ENCODE measurements around the gene TBC1D2.
"Not testable (repeated sequence)": the region's sequence is repeated elsewhere in the genome, so short reads cannot be mapped to it uniquely, and the experiment has no call there.

Gene TBC1D2, protein sequence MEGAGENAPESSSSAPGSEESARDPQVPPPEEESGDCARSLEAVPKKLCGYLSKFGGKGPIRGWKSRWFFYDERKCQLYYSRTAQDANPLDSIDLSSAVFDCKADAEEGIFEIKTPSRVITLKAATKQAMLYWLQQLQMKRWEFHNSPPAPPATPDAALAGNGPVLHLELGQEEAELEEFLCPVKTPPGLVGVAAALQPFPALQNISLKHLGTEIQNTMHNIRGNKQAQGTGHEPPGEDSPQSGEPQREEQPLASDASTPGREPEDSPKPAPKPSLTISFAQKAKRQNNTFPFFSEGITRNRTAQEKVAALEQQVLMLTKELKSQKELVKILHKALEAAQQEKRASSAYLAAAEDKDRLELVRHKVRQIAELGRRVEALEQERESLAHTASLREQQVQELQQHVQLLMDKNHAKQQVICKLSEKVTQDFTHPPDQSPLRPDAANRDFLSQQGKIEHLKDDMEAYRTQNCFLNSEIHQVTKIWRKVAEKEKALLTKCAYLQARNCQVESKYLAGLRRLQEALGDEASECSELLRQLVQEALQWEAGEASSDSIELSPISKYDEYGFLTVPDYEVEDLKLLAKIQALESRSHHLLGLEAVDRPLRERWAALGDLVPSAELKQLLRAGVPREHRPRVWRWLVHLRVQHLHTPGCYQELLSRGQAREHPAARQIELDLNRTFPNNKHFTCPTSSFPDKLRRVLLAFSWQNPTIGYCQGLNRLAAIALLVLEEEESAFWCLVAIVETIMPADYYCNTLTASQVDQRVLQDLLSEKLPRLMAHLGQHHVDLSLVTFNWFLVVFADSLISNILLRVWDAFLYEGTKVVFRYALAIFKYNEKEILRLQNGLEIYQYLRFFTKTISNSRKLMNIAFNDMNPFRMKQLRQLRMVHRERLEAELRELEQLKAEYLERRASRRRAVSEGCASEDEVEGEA

DNA sequence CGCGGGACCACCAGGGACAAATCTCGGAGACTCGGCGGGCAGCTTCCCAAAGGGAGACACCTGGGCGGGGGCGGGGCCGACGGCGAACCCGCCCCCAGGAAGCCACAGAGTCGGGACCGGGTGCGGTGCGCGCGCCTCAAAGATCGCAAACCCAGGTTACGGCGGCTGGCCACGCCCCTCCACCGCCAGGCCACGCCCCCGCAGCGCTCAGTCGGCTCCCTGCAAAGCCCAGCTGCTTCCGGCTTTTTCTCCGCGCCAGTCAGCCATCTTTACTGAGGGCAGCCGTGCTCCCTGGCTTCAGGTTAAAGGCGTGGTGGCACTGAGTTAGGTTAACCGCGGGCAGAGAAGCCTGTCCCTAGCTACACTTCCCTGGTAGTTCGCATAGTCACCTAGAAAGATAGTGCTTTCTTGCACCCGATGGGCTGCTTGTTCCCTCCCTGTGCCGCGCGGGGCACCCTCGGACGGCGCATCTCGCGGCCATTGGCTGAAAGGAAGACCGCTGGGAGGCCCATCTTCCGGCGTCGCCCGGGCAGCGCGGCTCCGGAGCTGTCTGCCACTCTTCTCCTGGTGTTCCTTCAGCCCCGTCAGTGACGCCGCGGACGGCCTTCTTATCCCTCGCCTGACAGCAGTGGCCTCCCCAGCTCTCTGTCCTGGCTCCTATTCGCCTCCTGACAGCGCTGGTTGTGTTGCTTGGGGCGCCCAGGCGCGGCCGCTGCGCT is at the start of gene TBC1D2:
Gene TBC1D2, minus strand, starts transcription at position 72 of the 719 bp plus-strand sequence. CDS start 108 bp downstream, outside the sequence.
- DNase-seq (ENCODE audit: low read depth in 2 of 2): peak; percentile 96

DNA sequence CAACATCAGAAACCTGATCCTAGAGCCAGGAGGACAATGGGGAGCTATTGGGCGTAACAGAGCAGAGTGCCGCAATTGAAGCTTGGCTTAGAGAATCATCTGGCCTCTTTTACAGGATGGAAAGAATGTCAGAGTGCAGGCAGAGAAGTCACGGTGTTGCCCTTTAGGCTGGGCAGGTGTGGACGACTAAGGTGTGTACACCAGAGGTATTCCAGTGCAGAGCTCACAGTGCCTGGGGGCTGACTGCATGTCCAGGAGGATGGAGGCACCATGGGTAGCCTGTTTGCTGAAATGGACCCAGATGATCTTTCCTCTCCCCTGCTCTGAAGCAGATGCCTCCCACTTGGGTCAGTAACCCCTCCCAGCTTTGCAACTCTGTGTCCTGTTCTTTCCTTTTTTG is 48.9 kb upstream of the TBC1D2 start:
- no peak for DNase-seq (ENCODE audit: low read depth in 2 of 2)

- DNase-seq (ENCODE audit: low read depth in 2 of 2): no peak
These were observed 48.2 kb upstream of the TBC1D2 start for GRCh38 chr9:98303633-98304125.

DNA sequence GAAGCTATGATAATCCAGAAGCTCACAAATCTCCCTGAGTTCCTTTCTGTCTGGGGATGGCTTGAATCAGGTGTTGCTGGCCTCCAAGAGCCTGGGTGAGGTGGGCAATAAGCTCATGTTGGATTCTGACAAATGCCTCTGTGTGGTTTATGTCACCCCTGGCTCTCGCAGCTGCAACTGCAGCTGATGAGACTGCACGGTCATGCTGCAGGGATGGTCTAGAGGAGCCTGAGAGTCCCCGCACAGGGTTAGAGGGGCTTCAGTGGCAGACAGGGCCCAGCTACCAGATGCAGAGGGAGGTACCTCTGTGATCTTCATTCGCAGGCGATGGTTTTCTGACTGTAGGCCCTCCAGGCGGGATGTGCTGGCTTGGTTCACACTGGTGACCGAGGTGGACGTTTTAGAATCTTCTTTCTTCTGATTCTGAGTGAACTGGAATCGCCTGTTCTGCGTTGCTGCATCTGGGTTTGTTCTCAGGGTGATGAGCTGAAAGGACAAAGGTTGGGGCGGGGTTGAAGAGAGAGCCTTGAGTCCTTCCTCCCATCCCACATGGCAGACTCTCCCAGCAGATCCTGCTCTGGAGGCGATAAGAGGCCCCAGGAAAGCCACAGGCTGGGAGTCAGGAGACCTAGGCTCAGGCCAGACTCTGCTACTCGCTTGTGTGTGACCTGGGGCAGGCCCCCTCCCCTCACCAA is 47.6 kb upstream of the TBC1D2 start:
- DNase-seq (ENCODE audit: low read depth in 2 of 2): no peak

DNA sequence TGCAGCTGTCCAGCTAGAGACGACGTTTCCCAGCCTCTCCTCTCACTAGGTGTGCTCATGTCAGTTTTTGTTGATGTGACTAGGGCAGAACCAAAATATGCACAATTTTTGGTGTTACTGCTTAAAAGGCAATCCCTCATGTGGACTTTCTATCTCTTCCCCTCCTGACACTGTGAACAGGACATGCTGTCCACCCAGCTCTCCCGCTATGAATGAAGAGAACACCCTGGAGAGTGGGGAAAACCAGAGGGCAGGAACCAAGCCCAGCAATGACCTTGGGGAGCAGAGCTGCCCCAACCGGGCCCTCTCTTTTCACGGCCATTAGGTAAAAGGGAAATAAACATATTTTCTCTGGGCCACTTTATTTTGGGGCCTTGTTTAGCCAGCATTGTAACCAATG is 46.7 kb upstream of the TBC1D2 start:
- DNase-seq (ENCODE audit: low read depth in 2 of 2): no peak

DNA sequence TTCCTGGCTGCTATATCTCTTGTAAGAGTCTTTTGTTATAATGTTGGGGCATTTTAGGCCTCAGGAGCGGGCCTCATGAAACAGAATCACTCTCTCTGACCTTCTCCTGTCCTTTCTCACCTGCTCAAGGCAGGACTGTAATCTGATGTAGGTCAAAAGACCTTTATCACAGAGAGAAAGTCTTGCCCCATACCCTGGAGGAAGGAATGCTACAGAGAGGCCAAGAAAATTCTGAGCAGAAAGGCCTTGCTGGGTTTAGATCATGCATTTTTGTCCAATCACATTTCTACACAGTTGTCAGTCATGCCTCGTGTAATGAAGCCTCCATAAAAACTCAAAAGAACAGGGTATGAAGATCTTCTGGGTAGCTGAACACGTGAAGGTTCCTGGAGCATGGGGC is 45.2 kb upstream of the TBC1D2 start:
- no peak for DNase-seq (ENCODE audit: low read depth in 2 of 2)

- DNase-seq (ENCODE audit: low read depth in 2 of 2): no peak
These were observed 43.0 kb upstream of the TBC1D2 start for GRCh38 chr9:98298476-98298875.

DNA sequence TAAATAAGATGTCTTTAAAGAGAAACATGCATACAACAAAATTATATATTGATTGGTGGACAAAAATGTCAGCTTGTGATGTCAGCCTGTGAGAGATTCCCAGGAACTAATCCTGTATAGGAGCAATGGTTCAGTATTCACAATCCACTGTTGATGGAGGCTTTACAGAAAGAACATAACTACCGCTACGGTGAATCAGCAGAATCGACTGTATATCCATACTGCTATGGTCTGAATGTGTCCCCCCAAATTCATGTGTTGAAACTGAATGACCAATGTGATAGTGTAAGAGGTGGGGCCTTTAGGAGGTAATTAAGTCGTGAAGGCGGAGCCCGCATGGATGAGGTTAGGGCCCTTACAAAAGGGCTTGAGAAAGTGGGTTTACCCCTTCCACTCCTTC is 40.4 kb upstream of the TBC1D2 start:
- DNase-seq (ENCODE audit: low read depth in 2 of 2): no peak

GRCh38 chr9:98291820-98292219 is 36.4 kb upstream of the TBC1D2 start:
- DNase-seq (ENCODE audit: low read depth in 2 of 2): no peak

- no peak for DNase-seq (ENCODE audit: low read depth in 2 of 2)
These were observed 35.0 kb upstream of the TBC1D2 start for GRCh38 chr9:98290411-98290810.

DNA sequence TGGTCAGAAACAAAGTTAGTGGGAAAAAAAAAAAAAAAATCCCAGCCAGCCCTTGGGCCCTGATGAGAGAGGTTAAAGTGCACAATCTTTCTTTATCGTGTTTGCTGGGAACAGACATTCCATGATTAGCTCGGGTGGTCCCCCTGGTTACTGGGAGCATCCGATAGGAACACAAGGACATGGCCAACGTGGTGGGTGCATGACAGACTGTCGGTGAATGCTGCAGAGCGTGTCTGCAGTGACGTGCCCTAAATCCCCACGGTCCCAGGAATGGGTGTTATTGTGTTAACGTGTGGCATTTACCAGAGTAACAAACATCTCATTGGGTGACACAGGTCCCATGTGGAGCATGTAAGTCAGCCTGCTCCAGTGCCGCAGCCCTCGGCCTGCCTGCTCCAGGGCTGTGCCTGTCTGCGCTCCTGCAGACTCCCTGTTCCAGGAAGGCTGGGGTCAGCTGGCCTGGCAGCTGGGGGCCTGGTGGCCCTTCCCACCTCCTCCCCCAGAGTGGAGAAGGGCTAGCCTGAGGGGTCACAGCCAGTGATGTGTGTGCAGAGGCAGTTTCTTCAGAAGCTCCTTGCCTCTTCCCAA is 34.3 kb upstream of the TBC1D2 start:
- DNase-seq (ENCODE audit: low read depth in 2 of 2): no peak

DNA sequence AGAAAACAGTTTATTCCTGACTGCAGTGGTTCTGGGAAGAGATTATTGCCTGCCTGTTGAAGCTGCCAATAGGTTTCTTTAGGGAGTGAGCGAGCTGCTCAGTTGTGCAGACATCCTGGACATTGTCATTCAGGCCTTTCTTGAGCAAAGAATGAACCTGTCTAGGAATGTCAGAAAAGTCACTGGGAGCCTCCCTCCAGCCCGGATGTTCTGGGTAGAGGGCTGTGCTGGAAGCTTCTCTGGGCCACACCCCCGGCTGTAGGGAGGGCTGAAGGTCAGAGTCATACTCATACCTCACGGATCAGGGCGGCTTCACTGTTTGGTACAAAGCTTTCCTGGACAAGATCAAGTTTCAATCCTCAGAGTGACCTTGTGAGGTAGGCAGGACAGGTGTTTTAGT is 33.4 kb upstream of the TBC1D2 start:
- DNase-seq (ENCODE audit: low read depth in 2 of 2): no peak

- no peak for DNase-seq (ENCODE audit: low read depth in 2 of 2)
These were observed 31.9 kb upstream of the TBC1D2 start for GRCh38 chr9:98287384-98287783.

GRCh38 chr9:98285446-98285845 is 30.0 kb upstream of the TBC1D2 start:
- no peak for DNase-seq (ENCODE audit: low read depth in 2 of 2)

GRCh38 chr9:98284754-98285153 is 29.3 kb upstream of the TBC1D2 start:
- DNase-seq (ENCODE audit: low read depth in 2 of 2): no peak

GRCh38 chr9:98283143-98283542 is 27.7 kb upstream of the TBC1D2 start:
- not testable (repeated sequence) for DNase-seq (ENCODE audit: low read depth in 2 of 2)

DNA sequence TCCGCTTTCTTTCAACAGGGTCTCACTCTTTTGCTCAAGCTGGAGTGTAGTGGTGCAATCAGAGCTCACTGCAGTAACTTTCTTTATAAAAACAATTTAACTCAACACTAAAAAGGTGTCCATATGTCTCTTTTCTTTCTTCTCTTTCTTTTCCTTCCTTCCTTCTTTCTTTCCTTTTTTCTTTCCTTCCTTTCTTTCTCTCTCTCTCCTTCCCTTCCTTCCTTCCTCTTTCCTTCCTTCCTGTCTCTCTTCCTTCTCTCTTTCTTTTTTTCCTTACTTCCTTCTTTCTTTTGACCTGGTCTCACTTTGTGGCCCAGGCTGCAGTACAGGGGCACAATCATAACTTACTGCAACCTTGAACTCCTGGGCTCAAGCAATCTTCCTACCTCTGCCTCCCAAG is 25.8 kb upstream of the TBC1D2 start:
- DNase-seq (ENCODE audit: low read depth in 2 of 2): no peak

- DNase-seq (ENCODE audit: low read depth in 2 of 2): no peak
These were observed 25.1 kb upstream of the TBC1D2 start for GRCh38 chr9:98280574-98280973.

GRCh38 chr9:98280162-98280561 is 24.7 kb upstream of the TBC1D2 start:
- DNase-seq (ENCODE audit: low read depth in 2 of 2): no peak

- no peak for DNase-seq (ENCODE audit: low read depth in 2 of 2)
These were observed 21.5 kb upstream of the TBC1D2 start for GRCh38 chr9:98276907-98277469.

DNA sequence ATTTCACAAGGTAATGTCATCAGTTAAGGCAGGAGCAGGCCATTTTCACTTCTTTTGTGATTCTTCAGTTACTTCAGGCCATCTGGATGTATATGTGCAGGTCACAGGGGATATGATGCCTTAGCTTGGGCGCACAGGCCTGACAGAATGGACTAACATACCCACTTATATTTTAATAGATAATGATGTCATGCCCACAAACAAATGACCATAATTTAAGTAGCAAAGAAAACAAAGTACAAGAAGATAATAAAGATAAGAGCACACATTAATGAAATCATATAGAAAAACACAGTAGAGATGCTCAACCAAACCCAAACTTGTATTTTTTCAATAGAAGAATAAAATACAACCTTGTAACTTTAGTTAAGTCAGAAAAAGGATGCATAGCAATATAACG is 19.7 kb upstream of the TBC1D2 start:
- DNase-seq (ENCODE audit: low read depth in 2 of 2): no peak

All from stimulated activated CD8-positive, alpha-beta memory T cell treated with anti-CD3 and anti-CD28 coated beads, Interleukin-2, amount 100 ng/mL, for 1 hour (primary cell).